K562 (cell line): Measurements from ENCODE around the gene TMEM179. TPM values are rescaled to one million over a fixed set of nuclear protein-coding genes. Genes with fewer than 3 reads are reported as not detected.
"Not testable (repeated sequence)": the region's sequence is repeated elsewhere in the genome, so short reads cannot be mapped to it uniquely, and the experiment has no call there.

Source experiments
- ATAC-seq: fragments of 200-7000 bp; cut with Tn5 transposase; 3 replicates; pipeline ENCODE4 v1.9.1; 2020; ENCODE audit warnings: moderate library complexity
- BruUV-seq: library from RNA; stranded (reverse); fragments of 400-500 nt; replicated peaks from 2 replicates; lab custom pipeline; 2021; lab: Mats Ljungman, UMichigan
- CTCF ChIA-PET: fragments of 300-600 bp; formaldehyde crosslinking; extraction: SDS; loops from one replicate; lab custom pipeline; 2021; ENCODE audit warnings: low intra/inter-chr PET ratio; lab: Yijun Ruan, JAX
- POLR2A ChIA-PET: fragments of 300-600, 350-650 bp; sonication (Branson Sonifier 250); formaldehyde crosslinking; extraction: SDS; loops from one replicate; lab custom pipeline; 2021; ENCODE audit warnings: antibody characterized with exemption, inconsistent platforms; lab: Yijun Ruan, JAX
- DNase-seq, 4 experiments: peaks; one replicate each; pipeline versions ENCODE4 v3.0.0 to v3.0.0-alpha.2; 2011 to 2018; ENCODE audit warnings: low spot score in 3 of 4, mixed read lengths in 3 of 4; ENCODE audit errors: extremely low read depth in 1 of 4
- FAIRE-seq: peaks from 2 replicates; lab custom pipeline; 2011; peaks lifted over from hg19 to GRCh38; lab: Jason Lieb, UNC
- H2AFZ ChIP-seq: 2 replicates; pipeline ENCODE4 v1.6.0; 2011; ENCODE audit warnings: low read depth, low read length, control low read depth, inconsistent platforms
- H3K27ac ChIP-seq: fragments of 200-600 bp; 3 replicates; pipeline ENCODE4 v1.8.0; 2011; ENCODE audit warnings: low read depth, mild to moderate bottlenecking, control low read depth, inconsistent platforms, low read length, moderate library complexity, mixed read lengths; ENCODE audit errors: extremely low read depth
- H3K27me3 ChIP-seq, 2 experiments: fragments of 300-600 bp in 1 of 2; 2 replicates in 1 of 2; 3 replicates in 1 of 2; pipeline versions ENCODE4 v1.6.0 to v1.8.0; 2011; ENCODE audit warnings: inconsistent platforms in 2 of 2, low read length in 2 of 2, mild to moderate bottlenecking in 1 of 2, mixed read lengths in 1 of 2, moderate library complexity in 1 of 2; ENCODE audit not compliant: control insufficient read depth in 2 of 2, insufficient read depth in 2 of 2
- H3K36me3 ChIP-seq: fragments of 300-600 bp; 3 replicates; pipeline ENCODE4 v1.8.0; 2011; ENCODE audit warnings: mild to moderate bottlenecking, low read length, inconsistent platforms; ENCODE audit not compliant: control insufficient read depth, insufficient read depth
- H3K4me1 ChIP-seq, 2 experiments: fragments of 200-600 bp in 1 of 2; replicated peaks in 1 of 2; 2 replicates in 1 of 2; 3 replicates in 1 of 2; pipeline versions ENCODE4 v1.5.1 to v1.8.0; 2011; ENCODE audit warnings: inconsistent platforms in 2 of 2, low read length in 2 of 2, mild to moderate bottlenecking in 1 of 2, mixed read lengths in 1 of 2, moderate library complexity in 1 of 2; ENCODE audit not compliant: control insufficient read depth in 2 of 2, insufficient read depth in 2 of 2
- H3K4me2 ChIP-seq: 2 replicates; pipeline ENCODE4 v1.6.1; 2011; ENCODE audit warnings: low read length, control low read depth, inconsistent platforms, mixed read lengths; ENCODE audit not compliant: insufficient read depth
- H3K4me3 ChIP-seq: fragments of 200-600 bp; sonication (generic), shearing (Covaris generic); 2 replicates; pipeline ENCODE4 v1.5.1; 2016; ENCODE audit warnings: control low read depth, inconsistent platforms
- H3K79me2 ChIP-seq: fragments of 200-600 bp; 3 replicates; pipeline ENCODE4 v1.8.0; 2011; ENCODE audit warnings: low read length, inconsistent platforms; ENCODE audit not compliant: control insufficient read depth, insufficient read depth
- H3K9ac ChIP-seq, 2 experiments: 2 replicates each; pipeline versions ENCODE4 v1.6.0 to v1.6.1; 2011; ENCODE audit warnings: low read depth in 2 of 2, low read length in 2 of 2, control low read depth in 1 of 2, inconsistent platforms in 1 of 2, mild to moderate bottlenecking in 1 of 2, mixed read lengths in 1 of 2; ENCODE audit not compliant: insufficient read depth in 1 of 2
- H3K9me1 ChIP-seq: one replicate; pipeline ENCODE4 v1.6.0; 2011; ENCODE audit warnings: inconsistent platforms, mild to moderate bottlenecking, low read length, moderate library complexity; ENCODE audit not compliant: control insufficient read depth, insufficient read depth
- H3K9me3 ChIP-seq: replicated peaks from 2 replicates; pipeline ENCODE4 v1.5.1; 2011; ENCODE audit warnings: low read depth, low read length, inconsistent platforms; ENCODE audit not compliant: control insufficient read depth, insufficient read depth
- H4K20me1 ChIP-seq: replicated peaks from 2 replicates; pipeline ENCODE4 v1.6.1; 2011; ENCODE audit warnings: low read length, inconsistent platforms, mixed read lengths; ENCODE audit not compliant: control insufficient read depth, insufficient read depth
- CEBPB ChIP-seq: fragments of 450-650 bp; IDR thresholded peaks from 2 replicates; pipeline ENCODE4 v1.6.1; 2016; ENCODE audit warnings: missing genetic modification characterization, missing compliant biosample characterization
- CXXC5 ChIP-seq: fragments of 250-450 bp; sonication (Bioruptor Pico); IDR thresholded peaks from 2 replicates; pipeline ENCODE4 v1.8.0; 2022; ENCODE audit warnings: inconsistent platforms, mild to moderate bottlenecking, moderate library complexity
- ELF1 ChIP-seq: fragments of 200-800 bp; sonication (Bioruptor generic); IDR thresholded peaks from 2 replicates; pipeline ENCODE4 v1.6.1; 2016; ENCODE audit warnings: missing genetic modification characterization, missing compliant biosample characterization
- ESRRA ChIP-seq: fragments of 450-650 bp; IDR thresholded peaks from 2 replicates; pipeline ENCODE4 v1.6.1; 2014; ENCODE audit warnings: low read depth, mild to moderate bottlenecking, moderate library complexity, borderline replicate concordance
- ETS1 ChIP-seq: conservative IDR thresholded peaks from 2 replicates; pipeline ENCODE4 v1.6.1; 2011; ENCODE audit warnings: low read depth, mild to moderate bottlenecking, low read length; ENCODE audit not compliant: control insufficient read depth
- HLTF ChIP-seq: fragments of 450-650 bp; IDR thresholded peaks from 2 replicates; pipeline ENCODE4 v1.6.1; 2016
- MCM2 ChIP-seq: fragments of 450-650 bp; IDR thresholded peaks from 2 replicates; pipeline ENCODE4 v1.6.1; 2017; ENCODE audit warnings: low read depth, mild to moderate bottlenecking
- MCM7 ChIP-seq, 2 experiments: fragments of 450-650 bp; IDR thresholded peaks; 2 replicates each; pipeline ENCODE4 v1.6.1; 2016 to 2018
- MIER1 ChIP-seq: fragments of 450-650 bp; IDR thresholded peaks from 2 replicates; pipeline ENCODE4 v1.6.1; 2016; ENCODE audit warnings: antibody characterized with exemption, mild to moderate bottlenecking, low read depth
- SIN3A ChIP-seq, 2 experiments: fragments of 150-350 bp in 1 of 2; IDR thresholded peaks; 2 replicates each; pipeline ENCODE4 v1.6.1; 2011 to 2016; ENCODE audit warnings: borderline replicate concordance in 2 of 2, low read depth in 2 of 2, low read length in 2 of 2, mild to moderate bottlenecking in 2 of 2, moderate library complexity in 2 of 2; ENCODE audit not compliant: control insufficient read depth in 1 of 2
- TFE3 ChIP-seq: fragments of 450-650 bp; formaldehyde crosslinking; IDR thresholded peaks from 2 replicates; pipeline ENCODE4 v1.4.0; 2020; ENCODE audit warnings: mild to moderate bottlenecking, mixed read lengths
- WGBS: fragments of 100-300 bp; shearing (Covaris generic); methylation state at CpG from one replicate; pipeline ENCODE4 v1.1.6; 2016; ENCODE audit warnings: low coverage, mixed read lengths; ENCODE audit not compliant: insufficient coverage; ENCODE audit errors: missing lambda C conversion rate; 5-methylcytosine and 5-hydroxymethylcytosine counted together
- in situ Hi-C: fragments of 300-500 bp; cut with MboI; formaldehyde crosslinking; loops from 4 replicates; pipeline ENCODE4 v1.15.0; 2018; ENCODE audit warnings: inconsistent platforms, mixed read lengths
- intact Hi-C: fragments of 100-400 bp; cut with micrococcal nuclease; formaldehyde crosslinking; loops from 2 replicates; pipeline ENCODE4 v1.14.2; 2022
- polyA plus RNA-seq, 8 experiments: library from polyadenylated mRNA; depleted of rRNA in 4 of 8; stranded (reverse) in 5 of 8; unstranded in 3 of 8; fragments of >200 nt; fragmentation: Nextera tagmentation in 2 of 8; fragmentation: Illumina TruSeq in 1 of 8; extraction: Ambion mirVana in 2 of 8; extraction: Trizol in 1 of 8; gene quantifications; 2 replicates each; pipeline versions ENCODE4 v1.2.1 to v1.2.3, GENCODE V29; 2011 to 2014; ENCODE audit warnings: inconsistent platforms in 1 of 8, missing spikeins in 1 of 8
- total RNA-seq, 7 experiments: library from RNA; depleted of rRNA in 6 of 7; stranded (reverse); fragments of >200 nt in 6 of 7; fragmentation: Illumina TruSeq in 2 of 7; extraction: Trizol in 2 of 7; gene quantifications; 2 replicates each; pipeline versions ENCODE4 v1.2.1 to v1.2.3, GENCODE V29; 2011 to 2021; ENCODE audit warnings: low replicate concordance in 1 of 7

TMEM179 gene
- total and polyA plus RNA-seq, 9 of the 15 experiments (the other 6 are each of a cell fraction or from before 2014, with no cell fraction given), result not detected

- intact Hi-C loops, H3K79me2 ChIP-seq, H3K9me3 ChIP-seq, FAIRE-seq, DNase-seq, H3K9me1 ChIP-seq, H3K4me3 ChIP-seq, H3K9ac ChIP-seq, H3K36me3 ChIP-seq, in situ Hi-C loops, ATAC-seq, H3K4me2 ChIP-seq, H3K27ac ChIP-seq, H4K20me1 ChIP-seq, BruUV-seq, H2AFZ ChIP-seq: not testable (repeated sequence)
- ChIA-PET CTCF (interaction anchor here (0.7 kb wide), 1 partner anchor 76 kb away, joined by 3 read pairs; no protein-coding TSS in a partner anchor), POLR2A (interaction anchor here (0.6 kb wide), 1 partner anchor 559 kb away, joined by 3 read pairs; no protein-coding TSS in a partner anchor)
- whole genome bisulfite sequencing, result 24% methylated on average over 11 of the region's 39 CpGs
- Histone ChIP-seq H3K27me3 (peaks cover under 1 to 51% of the 10 kb centered on the region in 2 experiments; a peak in 3 of 5 replicates), H3K4me1 (peaks cover 0 to 29% of the 10 kb centered on the region in 2 experiments; a peak in 2 of 5 replicates)
Observed at GRCh38 chr14:104636846-104637545, 32.4 kb upstream of the TMEM179 start.

GRCh38 chr14:104636131-104636530, 31.6 kb upstream of the TMEM179 start:
- in situ Hi-C loops, result no loop called here

More at GRCh38 chr14:104636131-104636530, 31.6 kb upstream of the TMEM179 start:
- POLR2A ChIA-PET, result no interaction called here
- H3K9me3 ChIP-seq, result no peaks in the 10 kb centered on the region
- peaks cover 0 to 26% of the 10 kb centered on the region in 2 experiments; a peak in 2 of 5 replicates for H3K4me1 ChIP-seq
- FAIRE-seq (no peak), DNase-seq (no peak), ATAC-seq (no peak)
- intact Hi-C loops, result no loop called here
- no peaks in the 10 kb centered on the region for H3K9me1 ChIP-seq
- no TSS peak for BruUV-seq
- TF ChIP-seq HLTF (no peak), MCM7 (IDR thresholded peaks at IDR 0.05) (no peak), TFE3 (CRISPR knock-in tag) (no peak), ETS1 (no peak), CEBPB (tag) (no peak), ELF1 (tag) (no peak), CXXC5 (CRISPR knock-in tag) (no peak), SIN3A (IDR thresholded peaks at IDR 0.05; ENCODE audit: borderline replicate concordance in 2 of 2, control insufficient read depth in 1 of 2, low read depth in 2 of 2, low read length in 2 of 2) (no peak), MCM2 (no peak), ESRRA (no peak), MIER1 (no peak)
- H4K20me1 ChIP-seq, result 0 out of 2 replicates have a peak, but pooled peaks cover 3% of the 10 kb centered on the region
- H3K79me2 ChIP-seq, result no peaks in the 10 kb centered on the region
- H3K4me2 ChIP-seq, result no peak overlapping the region
- no peak overlapping the region for H3K27ac ChIP-seq
- H3K9ac ChIP-seq, result no peak overlapping the region
- H2AFZ ChIP-seq, result no peak overlapping the region
- WGBS, result 9% methylated on average over 9 of the region's 11 CpGs
- peaks cover 2 to 51% of the 10 kb centered on the region in 2 experiments; a peak in 3 of 5 replicates for H3K27me3 ChIP-seq
- no peaks in the 10 kb centered on the region for H3K36me3 ChIP-seq
- H3K4me3 ChIP-seq, result no peak overlapping the region
- CTCF ChIA-PET, result no interaction called here
